Measurements from ENCODE around the gene MBLAC1.

- TF ChIP-seq HCFC1 (IDR thresholded peaks at IDR 0.05; ENCODE audit: low read depth, low read length) = no peak
- TF ChIP-seq ZC3H4 (CRISPR knock-in tag; IDR thresholded peaks at IDR 0.05; ENCODE audit: borderline replicate concordance) = no peak
These were observed 45.1 kb downstream of the MBLAC1 start for GRCh38 chr7:100171840-100172239.
